ENCODE results near the gene ASB12. TPM values are rescaled to one million over a fixed set of nuclear protein-coding genes. Genes with fewer than 3 reads are reported as not detected.
"Not testable (repeated sequence)": the region's sequence is repeated elsewhere in the genome, so short reads cannot be mapped to it uniquely, and the experiment has no call there.

Gene ASB12, protein sequence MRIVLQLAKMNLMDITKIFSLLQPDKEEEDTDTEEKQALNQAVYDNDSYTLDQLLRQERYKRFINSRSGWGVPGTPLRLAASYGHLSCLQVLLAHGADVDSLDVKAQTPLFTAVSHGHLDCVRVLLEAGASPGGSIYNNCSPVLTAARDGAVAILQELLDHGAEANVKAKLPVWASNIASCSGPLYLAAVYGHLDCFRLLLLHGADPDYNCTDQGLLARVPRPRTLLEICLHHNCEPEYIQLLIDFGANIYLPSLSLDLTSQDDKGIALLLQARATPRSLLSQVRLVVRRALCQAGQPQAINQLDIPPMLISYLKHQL
- polyA plus RNA-seq (2012; ENCODE audit: missing spikeins) = not detected

DNA sequence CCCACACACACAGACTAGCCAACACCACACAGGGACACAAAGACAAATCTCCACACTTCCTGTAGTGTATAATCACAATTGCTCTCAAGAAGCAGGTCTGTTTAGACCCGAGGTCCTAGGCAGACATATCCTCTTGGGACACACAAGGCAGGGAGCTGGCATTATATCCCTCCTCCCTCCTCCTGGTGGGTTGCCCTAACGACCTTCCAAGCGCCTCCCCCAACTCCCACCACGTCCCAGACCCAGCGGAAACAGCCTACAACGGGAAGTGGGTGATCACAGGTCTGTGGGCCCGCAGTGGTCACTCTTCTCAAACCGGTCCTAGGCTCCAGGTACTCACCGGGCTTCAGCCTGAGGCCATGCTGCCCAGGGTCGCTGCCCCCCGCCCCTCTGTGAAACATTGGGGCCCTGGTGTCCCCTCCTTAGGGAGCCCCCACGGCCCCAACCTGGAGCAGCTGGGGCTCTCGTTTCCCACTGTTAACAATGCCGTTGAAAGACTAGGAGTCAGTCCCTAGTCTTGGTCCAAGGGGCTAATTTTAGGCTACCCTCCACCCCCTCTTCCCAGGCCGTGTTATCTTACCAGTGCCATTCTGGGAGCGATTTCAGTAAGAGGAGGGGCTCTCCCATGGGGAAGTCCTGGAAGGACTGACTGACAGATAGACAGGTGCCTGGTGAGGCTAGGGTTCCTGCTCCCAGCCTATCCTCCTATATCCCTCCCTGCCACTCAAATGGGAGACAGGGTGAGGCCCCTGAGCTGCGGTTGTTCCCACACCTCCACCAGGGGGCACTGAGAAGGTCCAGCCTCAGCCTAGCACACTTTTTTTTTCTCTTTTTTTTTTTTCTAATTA, at the start of gene ASB12:
Gene ASB12, minus strand, starts transcription at position 485 of the 848 bp plus-strand sequence. CDS start 4,957 bp downstream, outside the sequence.
- DNase-seq (ENCODE audit: insufficient read length) (no peak), FAIRE-seq (no peak)
- no peak for TF ChIP-seq TAF1 (IDR thresholded peaks at IDR 0.05; ENCODE audit: borderline replicate concordance, low read depth, low read length)
- TF ChIP-seq POLR2AphosphoS5 (IDR thresholded peaks at IDR 0.05; ENCODE audit: low read depth, low read length) = no peak
- TF ChIP-seq POLR2A (IDR thresholded peaks at IDR 0.05; ENCODE audit: low read depth, low read length) = no peak

DNA sequence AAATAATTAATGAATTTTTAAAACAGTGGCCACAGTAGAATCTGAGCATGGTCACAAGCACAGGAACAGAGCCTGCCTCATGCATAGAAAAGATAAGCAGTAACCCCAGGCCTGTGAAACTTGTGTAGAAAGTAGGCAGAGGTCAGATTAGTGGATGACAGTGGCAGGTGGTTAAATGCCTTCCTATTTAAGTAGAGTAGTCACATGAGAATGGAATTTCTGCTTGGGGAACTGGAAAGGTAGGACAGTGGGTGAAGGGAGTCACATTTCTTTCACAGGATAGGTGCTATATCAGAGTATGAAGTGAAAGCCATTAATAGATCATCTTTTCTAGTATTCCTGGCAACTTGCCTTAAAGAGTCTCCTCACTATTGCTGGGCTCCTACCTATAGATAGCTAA, 34.9 kb upstream of the ASB12 start:
- DNase-seq (ENCODE audit: insufficient read length) (no peak), FAIRE-seq (no peak)
- TF ChIP-seq POLR2A (IDR thresholded peaks at IDR 0.05; ENCODE audit: low read depth, low read length) (no peak), POLR2AphosphoS5 (IDR thresholded peaks at IDR 0.05; ENCODE audit: low read depth, low read length) (no peak), TAF1 (IDR thresholded peaks at IDR 0.05; ENCODE audit: borderline replicate concordance, low read depth, low read length) (no peak)

- FAIRE-seq = no peak
- DNase-seq (ENCODE audit: insufficient read length) = no peak
Observed at GRCh38 chrX:64229154-64229553, 1.3 kb downstream of the ASB12 start.

DNA sequence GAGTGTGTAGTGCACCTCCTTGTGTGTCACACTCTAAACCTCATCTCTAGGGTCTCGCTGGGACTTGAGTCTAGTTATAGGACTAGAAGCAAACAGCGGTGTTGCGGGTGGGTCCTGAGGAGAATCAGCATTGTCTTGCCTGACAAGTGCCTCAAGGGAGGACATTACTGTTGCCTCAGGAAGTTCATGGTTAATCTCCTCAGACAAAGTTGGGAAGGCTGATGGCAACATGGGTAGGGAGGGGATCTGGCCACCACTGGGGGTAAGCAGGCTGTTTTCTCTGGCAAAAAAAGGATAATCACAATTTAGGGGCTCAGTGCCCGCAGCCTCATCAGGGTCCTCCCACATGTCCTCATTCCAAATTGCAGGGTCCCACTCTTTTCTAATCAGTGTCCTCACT, 12.4 kb downstream of the ASB12 start:
- no peak for DNase-seq (ENCODE audit: insufficient read length)
- TF ChIP-seq TAF1 (IDR thresholded peaks at IDR 0.05; ENCODE audit: borderline replicate concordance, low read depth, low read length) = no peak
- no peak for TF ChIP-seq POLR2AphosphoS5 (IDR thresholded peaks at IDR 0.05; ENCODE audit: low read depth, low read length)
- FAIRE-seq = no peak

More at GRCh38 chrX:64229154-64229553, 1.3 kb downstream of the ASB12 start:
- no peak for TF ChIP-seq TAF1 (IDR thresholded peaks at IDR 0.05; ENCODE audit: borderline replicate concordance, low read depth, low read length)
- no peak for TF ChIP-seq POLR2AphosphoS5 (IDR thresholded peaks at IDR 0.05; ENCODE audit: low read depth, low read length)
- TF ChIP-seq POLR2A (IDR thresholded peaks at IDR 0.05; ENCODE audit: low read depth, low read length) = no peak

DNA sequence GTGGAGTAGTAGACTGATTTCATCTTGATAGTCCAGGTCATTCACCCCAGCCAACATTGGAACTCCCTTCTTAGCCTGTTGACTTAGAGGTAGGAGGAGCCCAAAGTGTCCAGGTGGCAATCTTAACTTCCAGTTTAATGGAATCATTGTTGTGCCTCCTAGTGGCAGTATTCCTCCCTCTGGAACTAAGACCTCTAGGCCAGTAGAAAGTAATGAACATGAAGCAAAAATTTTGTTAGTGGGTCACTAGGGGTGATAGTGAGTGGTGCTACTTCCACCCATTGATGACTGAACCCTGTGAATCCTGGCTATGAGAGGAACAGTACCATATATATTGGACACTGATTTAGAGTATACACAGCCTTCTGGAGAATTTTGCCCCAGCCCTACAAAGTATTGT, 16.4 kb downstream of the ASB12 start:
- DNase-seq (ENCODE audit: insufficient read length); FAIRE-seq: not testable (repeated sequence)

DNA sequence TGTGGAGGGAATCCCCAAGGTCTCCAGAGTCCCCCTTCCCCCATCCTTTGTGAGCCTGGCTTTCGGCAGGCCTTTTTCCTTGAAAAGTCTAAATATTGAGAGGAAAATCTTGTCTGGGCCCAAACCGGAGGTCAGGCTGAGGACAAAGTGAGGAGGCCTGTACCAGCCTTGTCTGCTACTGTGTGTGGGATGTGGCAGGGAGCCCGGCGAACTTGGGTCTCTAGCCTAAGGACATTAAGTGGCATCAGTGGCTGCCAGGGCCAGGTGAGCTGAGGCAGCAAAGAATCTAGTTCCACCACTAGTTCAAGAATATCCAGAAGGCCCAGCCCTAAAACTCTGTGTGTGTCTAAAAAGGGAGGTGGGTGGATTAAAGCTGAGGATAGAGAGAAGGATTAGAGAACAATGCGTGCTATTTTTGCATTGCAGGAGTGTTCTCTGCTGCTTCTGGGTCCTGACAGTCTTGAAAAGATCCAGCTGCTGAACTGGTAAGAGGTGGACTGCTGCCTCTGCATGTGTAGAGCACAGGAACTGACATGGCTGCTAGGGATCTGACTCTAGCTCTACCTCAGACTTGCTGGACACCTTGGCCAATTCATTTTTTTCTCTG, 23.7 kb downstream of the ASB12 start:
- FAIRE-seq (peak; percentile 57), DNase-seq (ENCODE audit: insufficient read length) (no peak)
- no peak for TF ChIP-seq POLR2AphosphoS5 (IDR thresholded peaks at IDR 0.05; ENCODE audit: low read depth, low read length)
- no peak for TF ChIP-seq TAF1 (IDR thresholded peaks at IDR 0.05; ENCODE audit: borderline replicate concordance, low read depth, low read length)

DNA sequence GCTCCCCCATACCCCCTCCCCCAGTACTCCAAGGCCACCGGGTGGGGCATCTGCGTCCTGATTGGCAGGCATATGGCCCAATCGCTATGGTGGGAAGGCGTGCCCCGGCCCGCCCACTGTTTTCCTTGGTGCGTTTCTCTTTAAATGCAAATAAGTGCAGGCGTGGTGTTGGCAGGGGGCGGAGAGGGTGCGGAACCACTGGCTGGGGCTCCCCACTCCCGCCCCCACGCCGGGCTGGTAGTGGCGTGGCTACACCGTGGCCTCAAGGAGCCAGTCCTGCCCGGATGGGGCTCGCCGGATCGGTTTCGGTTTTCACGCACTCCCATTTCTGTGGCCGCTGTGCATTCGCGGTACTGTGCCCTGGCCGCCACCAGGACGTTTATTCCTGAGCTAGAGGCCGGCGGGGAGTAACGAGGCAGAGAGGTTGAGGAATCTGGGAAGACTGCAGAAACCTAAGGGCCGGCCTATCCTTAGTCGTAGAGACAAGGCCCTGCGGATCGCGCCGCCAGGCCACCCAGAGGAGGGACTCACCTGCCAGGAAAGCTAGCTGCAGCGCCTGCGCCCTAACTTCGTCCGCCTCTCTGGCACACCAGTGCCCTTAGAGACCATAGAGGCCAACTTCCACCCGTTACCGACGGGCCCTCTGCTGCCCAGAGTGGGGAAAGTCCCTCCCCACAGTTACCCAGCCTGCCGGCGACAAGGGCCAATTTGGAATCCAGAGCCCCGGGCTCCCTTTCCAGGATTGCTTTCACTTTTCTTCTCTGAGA, 24.5 kb downstream of the ASB12 start:
- FAIRE-seq (peak; percentile 70), DNase-seq (ENCODE audit: insufficient read length) (peak; percentile 81)
- TF ChIP-seq TAF1 (IDR thresholded peaks at IDR 0.05; ENCODE audit: borderline replicate concordance, low read depth, low read length) (no peak), POLR2AphosphoS5 (IDR thresholded peaks at IDR 0.05; ENCODE audit: low read depth, low read length) (0 out of 2 replicates have a peak, but pooled peaks have one; percentile 33), POLR2A (IDR thresholded peaks at IDR 0.05; ENCODE audit: low read depth, low read length) (peak; percentile 77; the same call in 1 of the 2 replicates)

- TF ChIP-seq TAF1 (IDR thresholded peaks at IDR 0.05; ENCODE audit: borderline replicate concordance, low read depth, low read length) (no peak), POLR2AphosphoS5 (IDR thresholded peaks at IDR 0.05; ENCODE audit: low read depth, low read length) (no peak), POLR2A (IDR thresholded peaks at IDR 0.05; ENCODE audit: low read depth, low read length) (no peak)
- no peak for DNase-seq (ENCODE audit: insufficient read length)
- peak; percentile 9 for FAIRE-seq
Observed at GRCh38 chrX:64205441-64205734, 25.0 kb downstream of the ASB12 start, which contains the start of gene AMER1. Gene AMER1, minus strand, starts transcription at chrX:64205708. Its CDS starts 12,422 bp downstream, at chrX:64193286.

DNA sequence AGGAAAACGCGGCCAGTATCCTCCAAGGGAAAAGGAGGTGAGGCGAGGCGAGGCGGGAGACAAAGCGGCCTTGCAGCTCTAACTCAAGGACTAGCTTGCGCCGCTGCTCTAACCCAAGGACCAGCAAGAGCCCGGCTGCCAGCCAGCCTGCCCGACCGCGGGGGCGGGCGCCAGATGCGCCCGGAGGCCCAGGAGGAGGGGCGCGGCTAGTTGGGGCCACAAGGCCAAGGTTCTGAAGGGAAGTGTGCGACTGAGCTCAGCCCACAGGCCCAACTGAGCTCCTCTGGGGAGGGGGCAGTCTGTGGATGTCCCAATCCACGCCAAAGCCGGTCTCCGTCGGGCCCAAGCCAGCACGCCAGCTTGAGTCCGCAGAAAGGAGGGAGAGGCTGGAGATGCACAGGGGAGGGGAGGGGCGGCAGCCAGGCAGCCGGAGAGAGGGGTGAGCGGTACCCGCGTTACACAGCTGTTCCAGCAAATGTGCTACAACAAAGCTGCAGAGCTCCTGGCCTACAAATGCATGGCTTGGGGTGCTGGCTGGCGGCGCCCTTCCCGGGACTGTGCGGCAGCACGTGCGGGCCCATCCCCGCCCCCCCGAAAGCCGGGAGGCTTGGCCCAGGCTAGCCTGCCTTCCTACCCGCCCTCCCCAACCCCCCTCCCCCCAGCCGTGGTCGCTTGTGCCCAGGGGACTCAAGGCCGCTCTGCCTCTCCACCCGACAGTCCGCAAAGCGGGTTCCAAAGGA, 25.5 kb downstream of the ASB12 start:
- FAIRE-seq = no peak
- TF ChIP-seq POLR2A (IDR thresholded peaks at IDR 0.05; ENCODE audit: low read depth, low read length) (no peak), POLR2AphosphoS5 (IDR thresholded peaks at IDR 0.05; ENCODE audit: low read depth, low read length) (no peak), TAF1 (IDR thresholded peaks at IDR 0.05; ENCODE audit: borderline replicate concordance, low read depth, low read length) (no peak)
- peak; percentile 41 for DNase-seq (ENCODE audit: insufficient read length)

DNA sequence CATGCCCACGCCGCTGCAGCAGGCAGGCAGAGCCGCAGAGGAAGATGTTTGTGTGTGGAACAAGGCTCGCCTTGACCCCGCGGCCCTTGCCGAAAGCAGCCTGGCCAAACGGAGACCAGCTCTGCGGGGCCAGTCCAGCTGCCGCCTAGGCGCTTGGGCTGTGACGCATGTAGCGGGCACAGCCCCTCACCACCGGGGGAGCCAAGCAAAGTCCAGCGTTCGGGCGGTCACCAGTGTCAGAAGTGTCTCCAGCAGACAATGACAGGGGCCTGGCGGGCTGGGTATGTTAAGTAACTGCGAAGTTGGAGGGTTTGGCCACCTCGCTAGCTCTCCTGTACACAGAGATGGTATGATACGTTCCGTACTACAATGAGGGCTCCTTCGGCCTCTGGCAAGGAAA, 26.2 kb downstream of the ASB12 start:
- TF ChIP-seq TAF1 (IDR thresholded peaks at IDR 0.05; ENCODE audit: borderline replicate concordance, low read depth, low read length) (no peak), POLR2A (IDR thresholded peaks at IDR 0.05; ENCODE audit: low read depth, low read length) (no peak), POLR2AphosphoS5 (IDR thresholded peaks at IDR 0.05; ENCODE audit: low read depth, low read length) (no peak)
- DNase-seq (ENCODE audit: insufficient read length) = no peak
- FAIRE-seq = no peak

Measured in GM12892 (cell line).